Fibroblast of the conjunctiva (primary cell): ENCODE data around the gene CAD.
"Not testable (repeated sequence)": the region's sequence is repeated elsewhere in the genome, so short reads cannot be mapped to it uniquely, and the experiment has no call there.

Source experiments
- DNase-seq: peaks from one replicate; pipeline ENCODE4 v3.0.0-alpha.2; 2010; ENCODE audit warnings: low read depth

The CAD gene

DNA sequence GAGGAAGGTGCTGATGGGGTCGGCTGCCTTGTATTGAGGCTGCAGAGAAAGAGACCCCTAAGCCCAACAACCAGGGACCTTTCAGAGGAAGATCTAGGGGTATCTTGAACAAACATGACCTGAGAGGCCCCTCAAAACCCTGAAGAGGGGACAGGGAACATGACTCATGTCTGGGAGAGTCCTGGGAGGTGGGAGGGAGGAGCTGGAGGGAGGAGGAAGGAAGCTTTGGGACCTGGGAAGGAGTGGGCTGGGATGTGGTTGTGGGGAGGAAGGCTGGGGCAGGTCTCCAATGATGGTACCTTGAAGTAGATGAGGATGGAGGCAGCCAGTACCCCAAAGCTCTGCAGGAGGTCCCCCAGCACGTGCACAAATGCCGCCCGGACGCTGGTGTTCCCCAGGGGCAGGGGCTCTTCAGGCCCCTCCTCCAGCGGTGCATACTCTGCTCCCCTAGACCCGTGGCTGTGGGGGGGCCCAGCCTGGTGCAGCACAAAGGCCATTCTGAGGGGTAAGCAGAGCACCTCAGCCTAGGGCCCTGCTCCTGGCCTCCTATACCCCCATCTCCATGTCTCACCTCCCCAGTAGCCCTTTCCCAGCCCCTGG is 39.8 kb downstream of the CAD start:
- DNase-seq, result no peak

DNA sequence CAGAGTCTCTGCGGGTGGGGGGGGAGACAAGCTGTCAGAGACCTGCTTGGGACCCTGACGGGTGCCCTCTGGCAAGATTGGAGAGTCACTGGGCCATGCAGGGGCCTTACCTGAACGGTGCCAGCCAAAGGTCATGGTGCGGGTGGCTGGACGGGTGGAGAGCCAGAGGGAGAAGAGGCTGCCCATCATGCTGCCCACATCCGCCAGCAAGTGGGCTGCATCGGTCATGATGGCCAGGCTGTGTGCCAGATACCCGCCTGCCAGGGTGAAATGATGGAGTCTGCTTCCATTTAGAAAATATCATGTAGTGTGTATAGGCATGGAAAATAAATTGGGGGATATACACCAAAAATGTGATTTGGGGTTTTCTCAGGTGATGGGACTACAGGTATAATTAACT is 40.9 kb downstream of the CAD start:
- DNase-seq, result no peak

DNA sequence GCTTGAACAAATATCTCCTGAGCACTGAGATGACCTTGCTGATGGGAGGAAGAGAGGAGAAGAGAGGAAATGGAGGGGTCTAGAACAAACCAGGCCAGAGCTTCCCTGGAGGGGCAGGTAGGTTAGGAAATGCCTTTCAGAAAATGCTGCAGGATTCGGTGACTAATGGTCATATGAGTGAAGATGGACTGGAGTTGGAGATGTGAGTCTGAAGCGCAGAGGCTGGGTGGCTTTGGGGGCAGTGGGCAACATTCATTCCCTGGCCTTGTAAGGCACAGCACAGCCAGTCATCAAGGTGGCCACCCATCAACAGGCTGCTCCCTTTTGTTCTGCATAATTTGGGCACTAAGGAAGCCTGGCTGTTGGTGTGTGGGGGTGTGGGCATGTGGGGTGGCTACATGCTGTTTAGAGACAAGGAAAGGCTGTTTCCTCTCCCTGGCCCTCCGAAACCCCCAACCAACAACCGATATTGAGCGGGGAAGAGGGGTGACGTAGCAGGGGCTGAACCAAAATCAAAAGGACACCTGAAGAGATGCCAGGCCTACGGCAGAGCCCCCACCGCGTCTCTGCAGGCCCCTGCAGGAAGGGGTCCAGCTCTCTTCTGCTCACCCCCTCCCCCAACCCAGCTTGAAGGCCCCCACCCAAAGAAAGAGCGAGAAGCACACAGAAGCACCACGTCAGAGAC is 44.2 kb downstream of the CAD start:
- no peak for DNase-seq

DNA sequence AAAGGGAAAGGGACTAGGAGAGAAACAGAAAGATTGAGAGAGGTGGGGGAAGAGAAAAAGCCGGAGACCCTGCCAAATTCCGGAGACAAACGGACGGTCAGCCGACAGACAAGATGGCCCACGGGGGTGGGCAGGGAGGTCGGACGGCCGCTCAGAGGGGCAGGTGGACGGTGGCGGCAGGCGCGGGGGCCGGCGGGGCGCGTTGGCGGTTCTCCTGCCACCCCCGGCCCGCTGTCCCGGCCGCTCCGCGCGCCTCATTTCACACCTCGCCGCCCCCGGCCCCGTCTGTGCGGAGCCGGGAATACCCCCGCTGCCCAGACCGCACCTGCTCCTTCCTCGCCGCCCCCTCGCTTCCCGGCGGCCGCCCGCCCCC is 44.7 kb downstream of the CAD start:
- DNase-seq, result no peak

DNA sequence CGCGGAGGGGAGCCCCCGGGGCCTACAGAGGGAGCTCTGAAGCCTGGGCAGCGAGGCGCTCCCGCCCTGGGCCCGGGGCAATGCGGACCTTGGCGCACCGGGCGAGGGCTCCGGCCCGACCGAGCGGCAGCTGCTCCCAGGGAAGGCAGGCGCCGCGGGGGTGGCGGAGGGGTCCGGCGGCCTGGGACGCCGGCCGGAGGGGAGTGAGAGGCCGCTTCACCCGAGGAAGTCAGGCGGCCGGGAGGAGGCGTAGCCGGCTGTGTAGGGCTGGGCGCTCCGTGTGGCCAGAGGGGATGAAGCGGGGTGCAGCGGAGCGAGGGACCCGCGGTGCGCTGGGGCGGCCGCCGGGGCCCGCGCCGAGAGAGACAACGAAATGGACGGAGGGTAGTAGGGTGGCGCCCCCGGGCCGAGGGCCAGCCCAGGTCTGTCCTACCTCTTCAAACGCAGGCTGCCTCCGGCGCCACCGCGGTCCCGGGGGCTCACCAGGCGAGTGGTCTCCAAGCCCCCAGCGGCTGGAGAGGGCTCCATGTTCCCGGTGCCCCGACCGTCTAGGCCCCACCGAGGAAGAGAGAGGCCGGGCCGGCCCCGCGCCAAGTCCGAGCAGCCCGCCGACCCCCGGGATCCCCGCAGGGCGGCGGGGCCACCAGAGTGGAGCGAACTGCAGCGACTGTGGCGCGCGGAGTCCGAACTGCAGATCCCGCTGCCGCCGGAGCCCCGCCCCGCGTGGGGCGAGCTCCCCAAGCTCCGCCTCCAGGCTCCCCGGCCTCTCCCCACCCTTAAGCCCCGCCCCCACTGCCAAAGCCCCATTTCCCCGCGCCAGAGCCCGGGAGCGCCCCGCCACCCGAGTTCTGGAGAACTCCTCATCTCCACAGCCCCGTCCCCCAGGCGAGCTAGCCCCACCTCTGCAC is 45.5 kb downstream of the CAD start, which contains the start of gene SLC30A3:
SLC30A3 (minus strand) TSS at position 669 of the 908 bp plus-strand sequence; CDS start at position 528, 141 bp downstream.
- no peak for DNase-seq

DNA sequence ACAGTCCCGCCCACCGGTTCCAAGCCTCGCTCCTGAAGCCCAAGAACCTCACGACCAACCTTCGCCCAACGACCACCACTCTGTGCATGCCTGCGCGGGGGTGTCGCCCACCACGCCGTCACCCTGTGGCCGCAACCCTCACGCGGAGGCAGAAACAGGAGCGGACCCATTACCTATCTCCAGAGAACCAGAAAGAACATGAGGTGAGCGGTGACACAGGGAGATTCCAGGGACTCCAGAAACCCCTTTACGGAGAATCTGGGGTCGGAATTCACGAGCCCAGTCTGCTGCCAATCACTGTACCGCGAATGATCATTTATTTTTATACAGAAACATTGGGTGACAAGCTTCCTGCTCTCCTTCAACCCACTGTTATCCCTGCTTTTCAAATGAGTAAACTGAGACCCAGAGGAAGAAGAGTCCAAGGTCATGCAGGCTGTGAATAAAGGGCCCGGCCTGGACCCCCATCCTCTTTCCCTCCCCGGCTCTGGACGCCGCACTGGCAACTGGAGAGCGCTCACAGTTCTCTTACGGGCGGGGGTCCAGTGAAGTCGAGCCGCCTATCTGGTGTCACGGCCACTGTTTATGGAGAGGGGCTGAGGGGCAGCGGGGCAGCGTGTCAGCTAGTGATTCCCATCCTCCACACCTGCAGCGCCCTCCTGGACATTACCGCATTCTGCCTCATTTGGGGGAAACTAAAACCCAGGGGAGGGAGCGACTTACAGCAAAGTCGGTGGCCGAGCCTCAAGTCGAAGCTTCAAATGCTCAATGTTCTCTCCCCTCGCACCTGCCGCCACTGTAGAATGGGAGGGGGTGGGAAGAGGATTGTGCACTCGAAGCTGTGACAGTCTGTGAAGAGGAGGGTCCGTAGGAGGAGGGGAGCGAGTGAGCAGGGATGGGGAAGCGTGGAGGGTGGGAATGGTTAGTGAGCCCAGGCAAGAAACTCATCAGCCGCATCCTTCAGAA is 46.4 kb downstream of the CAD start:
- DNase-seq, result no peak

DNA sequence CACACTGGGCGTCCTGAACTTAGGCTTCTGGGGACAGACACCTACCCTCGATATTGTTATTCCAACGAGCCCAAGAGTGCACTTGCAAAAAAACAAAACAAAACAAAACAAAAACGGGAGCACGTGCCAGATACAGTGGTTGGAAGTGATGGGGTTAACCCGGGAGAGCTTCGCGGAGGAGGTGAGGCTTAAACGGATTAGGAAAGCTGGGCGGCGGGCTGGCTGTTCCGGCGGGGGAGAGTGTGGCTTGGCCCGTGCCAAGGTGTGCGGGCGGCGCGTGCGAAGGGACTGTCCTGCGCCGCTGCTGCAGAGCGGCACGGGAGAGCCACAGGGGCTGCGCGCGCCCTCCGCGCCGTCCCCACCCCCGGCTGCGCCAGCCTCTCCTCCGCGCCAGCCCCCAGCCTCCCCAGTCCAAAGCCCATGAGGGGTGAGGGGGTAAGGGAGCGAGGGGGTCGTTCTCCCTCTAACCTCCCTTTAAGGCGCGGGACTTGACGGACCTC is 47.1 kb downstream of the CAD start:
- DNase-seq, result no peak

DNA sequence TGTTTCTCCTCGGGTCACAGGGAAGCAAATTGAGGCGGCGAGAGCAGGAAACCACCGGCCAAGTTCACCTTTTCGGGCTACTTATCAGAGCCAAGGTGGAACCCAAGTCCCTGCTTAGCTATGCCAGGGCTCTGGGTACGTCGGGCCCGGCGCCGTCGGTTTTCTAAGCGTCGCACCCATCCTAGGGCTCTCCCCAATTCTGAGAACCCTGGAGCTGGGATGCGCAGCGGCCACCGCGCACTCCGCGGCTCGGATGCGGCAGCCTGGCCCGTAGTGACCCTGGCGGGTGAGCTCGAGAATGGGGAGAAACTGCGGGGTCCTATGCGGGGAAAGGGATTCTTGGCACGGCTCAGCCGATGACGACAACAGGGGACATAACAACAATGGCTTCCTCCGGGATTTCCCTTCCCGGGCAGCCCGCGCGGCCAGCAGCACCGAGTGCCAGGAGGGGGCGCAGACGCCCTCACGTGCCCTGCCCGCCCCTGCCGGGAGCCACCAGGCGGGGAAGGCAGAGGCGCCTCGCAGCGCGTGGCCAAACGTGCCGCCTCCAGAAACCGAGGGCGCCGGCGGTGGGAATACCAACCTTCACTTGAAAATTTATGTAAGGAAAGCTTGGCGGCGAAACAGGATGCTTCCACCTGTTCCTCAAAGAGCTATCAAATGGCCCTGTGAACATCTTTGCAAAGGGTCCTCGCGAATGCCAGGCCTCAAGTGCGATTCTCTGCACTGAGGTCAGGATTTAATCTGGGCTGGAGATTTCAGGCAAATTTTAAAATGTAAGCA is 47.8 kb downstream of the CAD start:
- DNase-seq, result no peak

DNA sequence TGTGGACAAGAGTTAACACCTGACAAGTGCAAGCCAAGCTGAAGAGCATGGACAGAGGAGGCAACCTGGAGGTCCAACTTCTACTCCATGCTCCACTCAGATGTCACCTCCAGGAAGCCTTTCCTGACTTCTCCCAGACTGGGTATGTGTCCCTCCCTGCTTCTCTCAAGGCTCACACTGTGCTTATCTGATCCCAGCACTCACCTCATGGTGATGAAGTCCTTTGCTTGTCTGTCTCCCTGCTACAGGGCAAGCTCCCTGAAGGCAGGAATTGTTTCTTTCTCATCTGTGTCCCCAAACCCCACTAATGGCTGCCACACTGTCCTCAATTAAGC is 48.3 kb downstream of the CAD start:
- no peak for DNase-seq

DNA sequence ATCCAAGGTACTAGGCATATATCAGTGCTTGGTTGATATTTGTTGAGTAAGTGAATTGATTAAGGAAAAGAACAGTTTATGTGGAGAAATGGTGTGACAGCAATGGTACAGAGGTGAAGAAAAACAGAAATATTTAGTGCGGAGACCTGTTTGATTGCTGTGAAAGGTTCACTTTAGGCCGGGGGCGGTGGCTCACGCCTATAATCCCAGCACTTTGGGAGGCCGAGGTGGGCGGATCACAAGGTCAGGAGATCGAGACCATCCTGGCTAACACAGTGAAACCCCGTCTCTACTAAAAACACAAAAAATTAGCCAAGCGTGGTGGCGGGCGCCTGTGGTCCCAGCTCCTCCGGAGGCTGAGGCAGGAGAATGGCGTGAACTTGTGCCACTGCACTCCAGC is 51.1 kb downstream of the CAD start:
- DNase-seq, result not testable (repeated sequence)

DNA sequence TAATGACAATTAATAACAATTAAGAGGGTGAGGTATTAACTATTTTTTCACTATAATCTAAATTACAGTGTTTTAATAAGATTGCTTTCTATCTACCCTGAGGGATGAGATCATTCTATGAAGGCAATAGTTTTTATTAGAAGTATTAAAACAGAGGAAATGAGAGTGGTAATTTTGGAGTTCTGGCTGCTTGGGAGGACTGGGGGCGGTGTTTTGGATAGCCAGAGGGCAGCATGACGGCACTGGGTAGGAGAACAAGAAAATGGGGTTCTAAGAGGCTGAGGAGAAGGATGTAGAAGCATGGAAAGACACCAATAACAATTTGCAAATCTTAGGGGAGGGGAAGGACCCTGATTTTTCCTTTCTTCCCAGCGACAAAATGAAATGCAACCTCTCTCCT is 53.0 kb downstream of the CAD start:
- no peak for DNase-seq

DNA sequence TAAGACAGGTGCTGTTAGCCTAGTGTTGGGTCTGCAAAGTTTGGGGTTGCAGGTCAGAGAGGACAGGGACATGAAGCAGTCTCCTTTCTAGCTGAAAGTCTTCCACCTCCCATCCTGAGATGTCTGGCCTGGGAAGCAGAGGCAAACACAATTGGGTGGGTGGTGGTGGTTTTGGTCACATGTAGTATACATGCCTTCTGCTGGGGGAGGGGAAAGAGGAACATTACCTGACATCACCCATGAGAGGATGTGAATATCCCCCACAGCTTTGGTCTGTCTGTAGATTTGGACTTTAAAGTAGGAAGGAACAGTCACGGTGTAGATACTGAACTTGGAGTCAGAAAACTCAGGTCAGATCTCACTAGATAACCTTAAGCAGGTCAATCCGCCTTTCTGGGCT is 53.5 kb downstream of the CAD start:
- no peak for DNase-seq

DNA sequence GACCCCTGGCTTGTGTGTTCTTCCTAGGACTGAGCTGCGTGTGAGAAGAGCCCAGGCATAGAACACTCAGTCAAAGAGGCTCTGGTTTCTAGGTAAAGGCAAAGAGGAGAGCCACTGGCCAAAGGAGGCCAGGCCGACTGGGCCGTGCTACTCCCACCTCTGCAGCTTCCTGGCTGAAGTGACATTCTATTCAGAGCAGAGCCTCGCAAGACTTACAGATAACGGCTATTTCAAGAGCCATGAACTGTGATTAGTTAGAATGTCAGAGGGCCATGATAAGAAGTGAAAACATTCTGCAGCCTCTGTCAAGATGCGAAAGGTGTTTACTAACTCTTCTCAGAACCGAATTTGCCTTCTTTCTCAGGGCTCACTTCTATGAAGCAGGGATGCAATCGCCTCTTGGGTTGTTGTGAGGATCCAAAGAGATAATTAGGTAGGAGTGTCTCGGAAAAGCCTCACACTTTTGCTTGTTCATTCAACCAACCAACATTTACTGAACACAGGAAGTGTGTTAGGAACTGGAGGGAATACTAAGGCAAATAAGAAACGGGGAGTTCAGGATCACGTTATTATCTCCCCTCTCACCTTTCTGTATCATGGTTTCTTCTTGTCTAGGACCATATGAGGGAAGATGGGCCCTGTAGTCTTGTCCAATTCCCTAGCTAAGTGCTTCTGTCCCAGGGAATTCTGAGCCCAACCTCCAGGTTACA is 54.6 kb downstream of the CAD start:
- DNase-seq, result no peak

DNA sequence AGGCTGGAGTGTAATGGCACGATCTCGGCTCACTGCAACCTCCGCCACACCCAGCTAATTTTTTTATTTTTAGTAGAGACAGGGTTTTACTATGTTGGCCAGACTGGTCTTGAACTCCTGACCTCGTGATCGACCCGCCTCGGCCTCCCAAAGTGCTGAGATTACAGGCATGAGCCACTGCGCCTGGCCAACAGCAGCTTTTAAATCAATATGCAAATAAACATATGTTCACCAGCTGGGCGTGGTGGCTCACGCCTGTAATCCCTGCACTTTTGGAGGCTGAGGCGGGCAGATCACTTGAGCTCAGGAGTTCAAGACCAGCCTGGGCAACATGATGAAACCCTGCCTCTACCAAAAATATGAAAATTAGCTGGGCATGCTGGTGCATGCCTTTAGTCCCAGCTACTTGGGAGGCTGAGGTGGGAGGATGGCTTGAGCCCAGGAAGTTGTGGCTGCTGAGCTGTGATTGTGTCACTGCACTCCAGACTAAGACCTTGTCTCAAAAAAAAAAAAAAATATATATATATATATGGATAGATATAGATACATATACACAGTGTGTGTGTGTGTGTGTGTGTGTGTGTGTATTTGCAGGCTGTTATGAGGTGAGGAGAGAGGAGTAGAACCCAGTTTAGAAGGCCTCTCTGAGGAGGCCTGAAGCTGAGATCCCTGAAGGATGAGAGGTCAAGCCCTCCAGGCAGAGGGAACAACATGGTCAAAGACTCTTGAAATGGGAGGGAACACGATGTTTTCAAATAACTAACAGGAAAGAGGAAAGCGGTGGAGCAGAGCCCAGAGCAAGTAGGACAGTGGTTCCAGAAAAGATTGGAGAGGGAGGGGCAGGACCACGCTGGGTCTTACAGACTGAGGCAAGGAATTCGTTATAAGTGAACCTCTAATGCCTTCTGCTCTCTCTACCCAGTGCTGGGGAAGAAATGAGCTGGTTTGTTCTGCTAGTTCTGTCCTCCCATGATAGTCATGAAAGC is 55.7 kb downstream of the CAD start:
- not testable (repeated sequence) for DNase-seq

DNA sequence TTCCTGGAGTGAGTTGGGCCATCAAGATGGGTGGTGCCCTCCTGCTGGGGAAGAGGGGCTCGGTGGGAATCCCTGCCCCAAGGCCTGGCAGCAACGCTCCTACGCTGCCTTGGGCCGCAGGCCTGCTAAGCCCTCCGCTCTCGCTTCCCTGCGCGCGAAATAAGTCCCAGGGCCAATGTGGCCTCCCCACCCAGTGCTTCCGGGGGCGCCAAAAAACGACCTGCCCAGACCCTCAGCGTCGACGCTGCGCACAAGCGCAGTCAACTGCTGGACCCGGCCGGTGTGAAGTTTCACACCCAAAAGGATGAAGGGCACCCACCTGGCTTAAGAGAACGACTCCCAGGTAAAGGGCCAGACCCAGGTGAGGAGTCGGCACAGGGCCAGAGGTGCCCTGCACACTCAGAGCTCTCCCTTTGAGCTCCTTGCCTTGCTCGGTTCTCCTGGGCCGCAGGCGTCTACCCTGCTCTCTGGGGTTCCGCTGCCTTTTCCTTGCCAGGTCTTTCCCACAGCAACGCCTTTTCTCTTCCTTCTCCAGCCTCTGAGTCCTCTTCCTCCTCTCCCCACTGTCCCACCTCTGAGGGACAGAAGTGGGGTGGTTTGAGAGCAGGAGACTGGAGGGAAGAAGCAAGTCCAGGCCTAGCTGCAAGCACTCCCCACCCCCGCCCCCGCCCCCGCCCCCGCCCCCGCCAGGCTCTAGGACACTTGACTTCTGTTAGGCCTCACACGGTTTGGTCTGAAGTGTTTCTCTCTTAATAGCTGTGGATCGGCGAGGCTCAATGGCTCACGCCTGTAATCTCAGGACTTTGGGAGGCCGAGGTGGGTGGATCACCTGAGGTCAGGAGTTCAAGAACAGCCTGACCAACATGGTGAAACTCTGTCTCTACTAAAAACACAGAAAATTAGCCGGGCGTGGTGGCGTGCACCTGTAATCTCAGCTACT is 58.3 kb downstream of the CAD start, which contains the start of gene DNAJC5G:
DNAJC5G (plus strand) TSS at position 223 of the 940 bp plus-strand sequence. CDS start 1,296 bp downstream, outside the sequence.
- no peak for DNase-seq

DNA sequence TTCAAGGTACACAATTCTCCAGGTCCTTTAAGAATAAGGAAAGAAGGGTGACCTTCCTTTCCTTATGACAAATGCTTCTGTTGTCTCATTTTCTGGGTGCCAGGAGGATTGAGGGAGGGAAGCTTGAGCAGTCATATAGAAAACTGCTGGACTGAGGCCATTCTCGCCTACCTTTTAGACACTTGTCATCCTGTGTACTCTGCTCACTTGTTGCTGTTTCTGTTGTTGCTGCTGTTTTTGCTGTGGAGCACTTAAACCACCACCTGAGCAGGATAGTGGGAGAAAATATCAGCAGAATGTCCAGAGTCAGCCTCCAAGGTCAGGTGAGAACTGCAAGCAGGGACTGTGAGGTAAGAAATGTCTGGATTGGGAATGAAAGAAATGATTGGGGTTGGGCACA is 60.8 kb downstream of the CAD start:
- DNase-seq, result no peak

DNA sequence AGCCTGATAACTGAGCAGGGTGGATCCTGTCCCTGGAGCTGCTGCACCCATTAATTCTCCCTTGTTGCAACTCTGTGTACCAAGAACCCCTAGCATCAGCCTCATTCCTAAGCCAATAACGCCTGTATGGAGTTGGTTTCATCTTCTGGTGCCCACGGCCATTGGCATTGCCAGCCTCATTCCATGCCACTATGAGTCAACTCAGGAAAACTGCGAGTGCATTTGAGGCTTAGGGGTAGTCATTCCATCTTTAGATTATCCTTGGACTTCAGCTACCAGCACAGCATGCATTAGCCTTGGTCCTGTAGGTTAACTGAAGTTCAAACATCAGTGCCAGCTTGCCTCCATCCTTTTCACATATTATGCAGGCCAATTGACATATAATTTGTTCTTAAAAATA is 63.7 kb downstream of the CAD start:
- DNase-seq, result no peak

DNA sequence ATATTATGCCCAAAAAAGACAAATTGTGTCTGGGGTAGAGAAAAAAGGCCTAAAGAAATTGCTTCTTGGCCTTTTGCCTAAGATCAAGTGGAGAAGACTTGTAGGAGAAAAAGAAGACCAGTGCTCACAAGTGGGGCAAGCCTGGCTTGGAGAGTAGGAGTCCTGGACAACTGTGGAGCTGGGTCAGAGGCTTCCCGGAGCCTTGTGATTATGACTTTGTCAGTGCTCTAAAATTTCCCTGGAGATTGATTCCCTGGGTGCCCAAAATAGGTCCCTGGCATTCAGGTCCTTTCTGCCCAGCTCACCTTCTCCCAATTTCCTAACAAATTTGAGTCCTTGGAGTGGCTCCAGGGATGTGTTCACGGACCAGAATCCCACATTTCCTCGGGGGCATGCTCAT is 64.3 kb downstream of the CAD start:
- DNase-seq, result no peak
